ENCODE results near the gene DAAM2. TPM values are rescaled to one million over a fixed set of nuclear protein-coding genes. Genes with fewer than 3 reads are reported as not detected.

Gene DAAM2
- total and polyA plus RNA-seq, 2 donors (not counting 3 experiments of a cell fraction or from before 2014, with no cell fraction given), result 0.42 to 0.44 TPM

DNA sequence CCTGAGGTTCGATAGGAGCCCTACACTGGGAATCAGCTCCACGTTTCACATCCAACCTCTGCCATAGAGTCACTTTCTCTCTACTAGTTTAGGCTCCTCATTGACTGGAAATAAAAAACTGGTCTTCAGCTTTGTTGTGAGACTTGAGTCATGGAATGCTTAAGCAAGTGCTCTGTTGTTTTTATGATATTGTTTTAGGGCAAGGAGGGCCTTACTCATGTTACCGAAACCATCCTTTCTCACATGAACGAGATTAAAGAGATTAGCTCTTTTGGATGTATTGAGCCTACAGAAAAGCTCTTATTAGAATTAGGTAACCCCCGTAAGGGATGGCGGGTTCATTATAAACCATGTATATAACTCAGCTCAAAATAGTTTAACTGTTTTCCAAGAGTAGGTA lies 149.0 kb downstream of the DAAM2 start:
- Histone ChIP-seq H3K9me1 (replicated peaks; ENCODE audit: control insufficient read depth, extremely low read depth, insufficient read depth, low read length) (no peaks in the 10 kb centered on the region), H4K20me1 (replicated peaks; ENCODE audit: control insufficient read depth, extremely low read depth, insufficient read depth, low read length) (no peaks in the 10 kb centered on the region), H3K9me3 (replicated peaks; ENCODE audit: control insufficient read depth, insufficient read depth, low read length) (no peaks in the 10 kb centered on the region), H3K36me3 (ENCODE audit: control insufficient read depth in 2 of 2, extremely low read depth in 1 of 2, insufficient read depth in 2 of 2, low read length in 2 of 2) (no peaks in the 10 kb centered on the region), H3K79me2 (ENCODE audit: control insufficient read depth, insufficient read depth, low read length) (no peaks in the 10 kb centered on the region), H3K4me1 (ENCODE audit: control insufficient read depth, extremely low read depth, insufficient read depth, low read length) (no peaks in the 10 kb centered on the region), H3K4me3 (replicated peaks in 1 of 3; ENCODE audit: insufficient read depth in 1 of 3, low read depth in 1 of 3, low read length in 3 of 3) (no peak overlapping the region), H3K27ac (ENCODE audit: insufficient read depth, low read depth, low read length) (no peak overlapping the region), H3K4me2 (ENCODE audit: insufficient read depth, low read length) (no peak overlapping the region), H3K27me3 (ENCODE audit: control insufficient read depth in 2 of 2, insufficient read depth in 2 of 2, low read length in 2 of 2) (peaks cover 1 to 5% of the 10 kb centered on the region in 2 experiments), H2AFZ (ENCODE audit: low read depth, low read length) (no peak overlapping the region), H3K9ac (replicated peaks; ENCODE audit: extremely low read depth, insufficient read depth, low read length) (no peak overlapping the region)
- FAIRE-seq (no peak), DNase-seq (ENCODE audit: low read depth, low spot score) (no peak)
- dilution Hi-C loops (cut with MboI; ENCODE audit: extremely low pct_ligation_motif_present, low sequenced_read_pairs), result no loop called here
- CTCF ChIA-PET, result no interaction called here
- intact Hi-C loops (cut with micrococcal nuclease), result no loop called here
- no peak for TF ChIP-seq POLR2A (IDR thresholded peaks at IDR 0.05; ENCODE audit: low read depth, low read length)
- TF ChIP-seq EZH2 (IDR thresholded peaks at IDR 0.05; ENCODE audit: borderline replicate concordance, low read depth, low read length, severe bottlenecking), result no peak
- TF ChIP-seq GATA2 (IDR thresholded peaks at IDR 0.05; ENCODE audit: insufficient read depth, insufficient read length, low read depth, low read length), result no peak
- TF ChIP-seq MYC (IDR thresholded peaks at IDR 0.05; ENCODE audit: low read depth, low read length), result no peak
- no peak for TF ChIP-seq JUN (IDR thresholded peaks at IDR 0.05; ENCODE audit: borderline replicate concordance, insufficient read depth, insufficient read length, low read depth)
- TF ChIP-seq POLR2AphosphoS5 (IDR thresholded peaks at IDR 0.05; ENCODE audit: insufficient read depth, low read depth, low read length), result no peak
- TF ChIP-seq, protein P1, sequence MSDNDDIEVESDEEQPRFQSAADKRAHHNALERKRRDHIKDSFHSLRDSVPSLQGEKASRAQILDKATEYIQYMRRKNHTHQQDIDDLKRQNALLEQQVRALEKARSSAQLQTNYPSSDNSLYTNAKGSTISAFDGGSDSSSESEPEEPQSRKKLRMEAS (IDR thresholded peaks at IDR 0.05; ENCODE audit: insufficient read depth, insufficient read length), result no peak
- no peak for TF ChIP-seq FOS (IDR thresholded peaks at IDR 0.05; ENCODE audit: borderline replicate concordance, insufficient read depth, low read length)
- TF ChIP-seq, protein P2, sequence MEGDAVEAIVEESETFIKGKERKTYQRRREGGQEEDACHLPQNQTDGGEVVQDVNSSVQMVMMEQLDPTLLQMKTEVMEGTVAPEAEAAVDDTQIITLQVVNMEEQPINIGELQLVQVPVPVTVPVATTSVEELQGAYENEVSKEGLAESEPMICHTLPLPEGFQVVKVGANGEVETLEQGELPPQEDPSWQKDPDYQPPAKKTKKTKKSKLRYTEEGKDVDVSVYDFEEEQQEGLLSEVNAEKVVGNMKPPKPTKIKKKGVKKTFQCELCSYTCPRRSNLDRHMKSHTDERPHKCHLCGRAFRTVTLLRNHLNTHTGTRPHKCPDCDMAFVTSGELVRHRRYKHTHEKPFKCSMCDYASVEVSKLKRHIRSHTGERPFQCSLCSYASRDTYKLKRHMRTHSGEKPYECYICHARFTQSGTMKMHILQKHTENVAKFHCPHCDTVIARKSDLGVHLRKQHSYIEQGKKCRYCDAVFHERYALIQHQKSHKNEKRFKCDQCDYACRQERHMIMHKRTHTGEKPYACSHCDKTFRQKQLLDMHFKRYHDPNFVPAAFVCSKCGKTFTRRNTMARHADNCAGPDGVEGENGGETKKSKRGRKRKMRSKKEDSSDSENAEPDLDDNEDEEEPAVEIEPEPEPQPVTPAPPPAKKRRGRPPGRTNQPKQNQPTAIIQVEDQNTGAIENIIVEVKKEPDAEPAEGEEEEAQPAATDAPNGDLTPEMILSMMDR (IDR thresholded peaks at IDR 0.05; ENCODE audit: extremely low read depth in 1 of 2, insufficient read depth in 1 of 2, low read depth in 1 of 2, low read length in 2 of 2), result no peak
- no TSS peak for BruUV-seq (replicated peaks)
- POLR2A ChIA-PET, result no interaction called here
